Gastrocnemius medialis (tissue), 4 donors: ENCODE data around the gene BRINP1.

Experiments used
- POLR2A ChIP-seq, 2 donors: fragments of 450-650 bp; IDR thresholded peaks; one replicate each; pipeline ENCODE4 v1.6.1; 2017; ENCODE audit warnings: antibody characterized with exemption in 2 of 2, mild to moderate bottlenecking in 2 of 2, moderate library complexity in 2 of 2
- TF ChIP-seq, protein P1 (sequence below), 5 experiments: fragments of 450-650 bp in 3 of 5; fragments of 200-600 bp in 2 of 5; sonication (generic) in 2 of 5; IDR thresholded peaks in 4 of 5; conservative IDR thresholded peaks in 1 of 5; 1 replicate in 4 of 5; 2 replicates in 1 of 5; pipeline ENCODE4 v1.5.1; 2016 to 2019; ENCODE audit warnings: antibody characterized with exemption in 5 of 5, mild to moderate bottlenecking in 3 of 5, moderate library complexity in 3 of 5

DNA sequence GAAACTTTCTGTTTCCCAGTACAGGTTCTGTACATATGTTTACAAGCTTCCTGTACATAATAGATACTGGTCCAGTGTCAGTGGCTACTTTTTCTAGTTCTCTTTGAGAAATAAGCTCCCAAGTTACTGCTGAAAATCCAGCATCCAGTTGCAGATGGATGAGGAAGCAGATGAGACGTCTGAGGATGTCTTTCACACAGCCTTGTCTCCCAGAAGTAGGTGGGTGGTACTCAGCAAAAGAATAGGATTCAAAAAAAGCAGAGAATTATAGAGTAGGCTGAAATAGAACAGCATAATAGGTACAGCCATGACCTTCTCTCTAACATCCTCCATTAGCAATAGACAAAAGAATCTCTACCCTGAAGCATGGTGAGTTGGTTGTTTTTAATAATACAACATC is 77.7 kb downstream of the BRINP1 start:
- TF ChIP-seq, protein P1, sequence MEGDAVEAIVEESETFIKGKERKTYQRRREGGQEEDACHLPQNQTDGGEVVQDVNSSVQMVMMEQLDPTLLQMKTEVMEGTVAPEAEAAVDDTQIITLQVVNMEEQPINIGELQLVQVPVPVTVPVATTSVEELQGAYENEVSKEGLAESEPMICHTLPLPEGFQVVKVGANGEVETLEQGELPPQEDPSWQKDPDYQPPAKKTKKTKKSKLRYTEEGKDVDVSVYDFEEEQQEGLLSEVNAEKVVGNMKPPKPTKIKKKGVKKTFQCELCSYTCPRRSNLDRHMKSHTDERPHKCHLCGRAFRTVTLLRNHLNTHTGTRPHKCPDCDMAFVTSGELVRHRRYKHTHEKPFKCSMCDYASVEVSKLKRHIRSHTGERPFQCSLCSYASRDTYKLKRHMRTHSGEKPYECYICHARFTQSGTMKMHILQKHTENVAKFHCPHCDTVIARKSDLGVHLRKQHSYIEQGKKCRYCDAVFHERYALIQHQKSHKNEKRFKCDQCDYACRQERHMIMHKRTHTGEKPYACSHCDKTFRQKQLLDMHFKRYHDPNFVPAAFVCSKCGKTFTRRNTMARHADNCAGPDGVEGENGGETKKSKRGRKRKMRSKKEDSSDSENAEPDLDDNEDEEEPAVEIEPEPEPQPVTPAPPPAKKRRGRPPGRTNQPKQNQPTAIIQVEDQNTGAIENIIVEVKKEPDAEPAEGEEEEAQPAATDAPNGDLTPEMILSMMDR (IDR thresholded peaks at IDR 0.05 in 4 of 5, conservative IDR thresholded peaks at IDR 0.05 in 1 of 5): no peak
- no peak for TF ChIP-seq POLR2A (IDR thresholded peaks at IDR 0.05)
